Heart left ventricle (tissue), 13 donors: Measurements from ENCODE around the gene FAR2.

ENCODE experiments used
- POLR2A ChIP-seq, 2 donors: fragments of 450-650 bp; IDR thresholded peaks; one replicate each; pipeline ENCODE4 v1.6.1; 2017; ENCODE audit warnings: antibody characterized with exemption in 2 of 2, mild to moderate bottlenecking in 2 of 2, moderate library complexity in 2 of 2
- TF ChIP-seq, protein P1 (sequence below), 12 donors: fragments of 200-600 bp; sonication (generic) in 4 of 12; IDR thresholded peaks; one replicate each; pipeline versions ENCODE4 v1.5.0 to v1.8.0; 2018 to 2022; ENCODE audit warnings: antibody characterized with exemption in 12 of 12, mild to moderate bottlenecking in 5 of 12
- donor health status: ischemic (EF 13 %, LVEDD 7.1; RV severe dilation, severe dysfunction).
- donor health status: DM: no; HTN: yes; CAD: no.
- donor health status: DM: no; HTN: no; CAD: no.
- donor health status: ischemic (EF 25% LVEDD 6.9; RV normal size, moderate dysfunction).
- donor health status: ischemic (EF 25% LVEDD 5.7; RV mildly dilated, moderate dysfunction).
- donor health status: ischemic (EF 35%, LVEDD 5.7; RV mildly dilated, moderate dysfunction).
- donor health status: nonischemic (EF 11% LVEDD 7.7; RV severe dilation, severe dysfunction).
- donor health status: DM: yes; HTN: yes; CAD: no.
- donor health status: PGD.
- donor health status: ischemic (EF 29% LVEDD 5.4; RV normal size, mild dysfunction).
- donor health status: nonischemic (EF 23%, LVEDD 6.1; RV moderate dilation, normal function).

DNA sequence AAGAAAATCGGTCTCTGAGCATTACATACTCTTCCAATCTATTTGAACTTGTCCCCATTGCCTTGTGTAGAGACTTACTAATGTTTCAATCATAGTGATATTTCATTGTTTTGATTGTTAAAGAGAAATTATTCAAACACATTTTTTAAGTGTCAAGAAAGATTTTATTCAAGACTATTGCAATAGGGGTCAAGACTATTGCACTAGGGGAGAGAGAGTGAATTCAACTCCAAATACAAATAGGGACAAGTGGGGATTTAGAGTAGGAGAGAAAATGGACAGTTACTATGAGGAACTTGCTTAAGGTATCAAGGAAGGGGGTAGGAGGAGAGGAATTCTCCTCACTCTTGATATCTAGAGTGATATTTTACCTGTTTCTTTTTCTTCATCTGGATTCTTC is 73.1 kb downstream of the FAR2 start:
- TF ChIP-seq, protein P1, sequence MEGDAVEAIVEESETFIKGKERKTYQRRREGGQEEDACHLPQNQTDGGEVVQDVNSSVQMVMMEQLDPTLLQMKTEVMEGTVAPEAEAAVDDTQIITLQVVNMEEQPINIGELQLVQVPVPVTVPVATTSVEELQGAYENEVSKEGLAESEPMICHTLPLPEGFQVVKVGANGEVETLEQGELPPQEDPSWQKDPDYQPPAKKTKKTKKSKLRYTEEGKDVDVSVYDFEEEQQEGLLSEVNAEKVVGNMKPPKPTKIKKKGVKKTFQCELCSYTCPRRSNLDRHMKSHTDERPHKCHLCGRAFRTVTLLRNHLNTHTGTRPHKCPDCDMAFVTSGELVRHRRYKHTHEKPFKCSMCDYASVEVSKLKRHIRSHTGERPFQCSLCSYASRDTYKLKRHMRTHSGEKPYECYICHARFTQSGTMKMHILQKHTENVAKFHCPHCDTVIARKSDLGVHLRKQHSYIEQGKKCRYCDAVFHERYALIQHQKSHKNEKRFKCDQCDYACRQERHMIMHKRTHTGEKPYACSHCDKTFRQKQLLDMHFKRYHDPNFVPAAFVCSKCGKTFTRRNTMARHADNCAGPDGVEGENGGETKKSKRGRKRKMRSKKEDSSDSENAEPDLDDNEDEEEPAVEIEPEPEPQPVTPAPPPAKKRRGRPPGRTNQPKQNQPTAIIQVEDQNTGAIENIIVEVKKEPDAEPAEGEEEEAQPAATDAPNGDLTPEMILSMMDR (IDR thresholded peaks at IDR 0.05) = no peak
- no peak for TF ChIP-seq POLR2A (IDR thresholded peaks at IDR 0.05)
